NCI-H446 (cell line): ENCODE measurements around the gene KCNJ6.
"Not testable (repeated sequence)": the region's sequence is repeated elsewhere in the genome, so short reads cannot be mapped to it uniquely, and the experiment has no call there.

Experiments
- DNase-seq, 2 experiments: peaks; one replicate each; lab custom pipeline; 2025; lab: John Stamatoyannopoulos, UW

The KCNJ6 gene

DNA sequence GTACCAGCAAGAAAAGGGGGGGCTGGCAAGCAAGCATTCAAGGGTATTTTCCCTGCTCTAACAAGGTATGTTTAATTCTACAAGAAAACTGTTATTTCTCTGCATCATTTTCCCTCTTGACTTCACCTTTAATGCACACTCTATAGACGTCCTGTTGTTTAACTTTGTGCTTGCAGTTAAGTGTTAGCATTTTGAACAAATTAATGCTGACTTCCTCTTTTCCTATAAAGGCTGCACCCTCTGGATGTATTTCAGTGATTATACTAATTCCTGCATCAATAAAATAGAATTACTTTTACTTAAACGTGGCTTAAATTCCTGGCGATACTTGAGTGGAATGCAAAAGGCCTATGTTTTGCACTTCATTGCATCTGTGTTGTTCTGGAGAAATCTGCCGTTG is 183.3 kb downstream of the KCNJ6 start:
- no peak for DNase-seq

DNA sequence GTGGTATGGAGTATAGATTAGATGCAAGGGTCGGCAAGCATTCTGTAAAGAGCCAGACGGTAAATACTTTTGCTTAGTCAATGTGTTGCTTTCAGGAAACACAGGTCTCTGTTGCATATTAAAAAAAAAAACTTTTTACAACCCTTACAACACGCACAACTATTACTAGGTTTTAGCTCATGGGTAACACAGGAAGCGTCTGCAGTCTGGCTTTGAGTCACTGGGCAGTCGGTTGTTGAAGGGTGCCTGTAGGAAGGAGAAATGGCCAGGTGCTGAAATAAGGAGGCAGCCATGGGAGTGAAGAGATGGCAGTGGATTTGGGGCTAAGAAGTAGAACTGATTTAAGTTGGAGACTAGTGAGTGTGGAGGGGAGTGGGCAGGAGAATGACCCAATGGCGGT is 192.1 kb downstream of the KCNJ6 start:
- DNase-seq, result no peak

DNA sequence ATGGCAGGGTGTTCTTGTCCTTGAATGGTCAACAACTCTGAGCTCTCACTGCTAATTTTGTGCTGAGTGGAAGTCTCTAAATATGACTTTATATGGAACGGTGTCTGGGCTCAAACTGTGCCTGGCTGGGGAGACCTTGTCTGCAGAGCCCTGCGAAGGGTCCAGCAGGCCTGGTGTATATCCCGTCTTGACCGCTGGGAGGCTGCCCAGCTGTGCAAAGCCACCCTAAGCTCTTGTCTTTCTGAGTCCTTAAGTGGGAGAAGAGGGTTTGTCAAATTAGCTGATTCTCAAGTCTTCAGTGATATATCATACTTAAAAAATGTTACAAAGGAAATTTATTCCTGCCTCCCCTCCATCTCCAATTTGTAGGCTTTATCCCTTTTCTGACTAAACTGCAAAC is 198.7 kb downstream of the KCNJ6 start:
- DNase-seq, result no peak

DNA sequence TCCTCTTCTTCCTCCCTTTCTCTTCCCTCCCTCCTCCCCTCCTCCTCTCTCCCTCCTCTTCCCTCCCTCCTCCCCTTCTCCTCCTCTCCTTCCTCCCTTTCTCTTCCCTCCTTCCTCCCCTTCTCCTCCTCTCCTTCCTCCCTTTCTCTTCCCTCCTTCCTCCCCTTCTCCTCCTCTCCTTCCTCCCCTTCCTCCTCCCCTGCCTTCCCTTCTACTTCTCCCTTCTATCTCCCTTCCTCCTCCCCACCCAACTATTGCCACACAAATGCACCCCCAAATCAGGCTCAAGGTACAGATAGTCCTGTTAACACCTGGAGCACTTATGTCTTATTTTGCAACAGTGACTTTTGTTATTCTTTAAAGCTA is 203.7 kb downstream of the KCNJ6 start:
- not testable (repeated sequence) for DNase-seq

DNA sequence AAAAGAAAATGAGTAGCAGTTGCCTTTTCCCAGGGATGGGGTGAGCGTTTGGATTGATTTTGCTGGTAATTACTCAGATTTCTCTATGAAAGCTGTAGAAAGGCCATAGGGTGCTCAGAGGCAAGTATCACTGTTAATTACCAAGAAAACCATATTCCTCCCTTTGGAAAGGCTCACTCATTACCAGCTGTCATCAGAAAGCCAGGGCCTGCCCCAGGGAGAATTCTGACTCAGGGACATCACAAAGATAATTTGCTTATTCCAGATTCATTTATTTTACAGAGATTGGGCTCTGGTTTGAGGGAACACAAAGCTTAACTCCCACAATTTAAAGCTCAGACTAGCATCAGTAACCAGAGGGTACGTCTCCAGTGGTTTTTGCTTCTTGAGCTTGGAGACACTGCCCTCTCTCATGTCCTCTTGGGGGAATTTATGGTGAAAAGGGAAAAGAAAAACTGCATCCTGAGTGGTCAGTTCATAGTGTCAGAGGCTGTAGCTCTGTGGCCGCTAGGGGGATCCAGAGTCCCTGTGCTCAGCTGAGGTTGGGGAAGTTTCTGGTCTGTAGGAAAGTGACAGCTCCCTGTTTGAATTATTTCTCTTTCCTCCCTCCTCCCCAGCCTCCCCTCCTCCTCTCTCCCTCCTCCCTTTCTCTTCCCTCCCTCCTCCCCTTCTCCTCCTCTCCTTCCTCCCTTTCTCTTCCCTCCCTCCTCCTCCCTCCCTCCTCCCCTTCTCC is 204.3 kb downstream of the KCNJ6 start:
- peak; percentile 62 to 84 for DNase-seq

DNA sequence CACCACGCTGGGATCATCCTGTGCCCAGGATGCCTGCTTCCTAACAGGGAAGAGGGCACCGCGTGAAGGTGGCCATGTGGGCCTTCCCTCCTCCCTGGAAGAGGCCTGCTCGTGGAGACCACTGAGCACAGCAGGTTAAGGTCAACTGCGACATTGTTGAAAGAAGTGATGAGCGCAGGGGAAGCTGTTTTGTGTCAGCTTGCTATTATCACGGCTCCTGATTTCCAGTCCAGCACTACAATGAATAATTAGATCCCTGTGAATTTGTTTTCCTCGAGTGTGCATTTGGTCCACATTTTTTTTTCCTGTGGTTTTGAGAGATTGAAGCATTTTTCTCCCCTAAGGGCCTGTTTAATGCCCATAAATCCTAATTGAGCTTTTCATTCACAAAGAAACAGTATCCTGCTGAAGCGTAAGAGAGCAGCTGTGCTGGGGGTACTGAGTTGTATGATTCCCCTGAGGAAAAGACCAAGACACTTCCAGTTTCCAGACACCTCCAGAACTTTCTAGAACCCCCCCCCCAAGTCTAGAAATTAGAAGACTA is 204.9 kb downstream of the KCNJ6 start:
- peak in 1 of 2 experiments; percentile 36 for DNase-seq

DNA sequence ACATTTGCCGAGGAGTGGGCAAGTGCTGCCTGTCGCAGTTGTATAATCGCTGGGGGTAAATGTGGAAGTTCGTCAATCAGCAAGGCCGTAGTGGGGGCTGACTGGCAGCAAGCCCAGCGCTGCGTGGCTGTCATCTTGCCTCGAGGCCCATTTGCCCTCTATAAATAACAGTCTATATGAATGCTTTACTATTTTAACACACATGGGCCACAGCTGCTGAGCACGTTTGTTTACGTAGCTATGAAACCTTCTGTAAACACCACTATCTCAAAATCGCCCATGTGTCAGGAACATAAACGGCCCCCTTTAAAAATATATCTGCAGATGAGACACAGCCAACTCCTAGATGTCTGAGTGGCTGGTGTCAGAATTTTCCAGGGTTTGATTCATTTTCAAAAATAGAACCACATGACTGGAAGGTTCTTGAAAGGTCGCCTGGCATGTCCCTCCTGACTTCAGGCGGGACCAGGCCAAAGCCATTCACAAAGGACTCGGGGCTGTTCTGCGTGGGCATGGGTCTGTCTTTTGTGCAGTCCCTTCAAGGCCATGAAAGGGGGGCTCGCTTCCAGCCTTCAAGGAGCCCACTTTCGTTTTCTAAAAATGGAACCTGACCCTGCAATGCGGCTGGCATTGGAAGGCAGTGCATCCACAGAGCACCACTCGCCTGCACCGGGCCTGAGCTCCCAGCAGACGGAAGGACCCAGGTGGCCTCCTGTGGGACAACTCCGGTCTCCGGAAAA is 205.5 kb downstream of the KCNJ6 start:
- no peak for DNase-seq

DNA sequence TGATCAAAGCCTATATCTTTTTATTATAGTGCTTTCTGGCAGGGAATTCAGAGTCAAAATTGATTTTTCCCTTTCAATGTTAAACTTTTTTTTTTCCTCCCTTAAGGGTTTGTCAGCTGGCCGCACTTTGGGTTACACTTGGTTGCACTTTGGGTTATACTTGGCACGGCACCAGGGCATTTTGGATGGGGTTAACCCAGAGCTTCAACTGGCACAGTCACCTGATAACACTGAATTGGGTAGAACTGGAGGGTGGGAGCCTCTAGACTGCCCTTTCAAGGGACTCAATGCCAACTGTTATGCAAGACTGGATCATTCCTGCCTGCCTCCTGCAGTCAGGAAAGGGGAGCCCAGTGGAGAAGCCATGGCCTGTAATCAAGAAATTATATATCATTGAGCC is 211.5 kb downstream of the KCNJ6 start:
- DNase-seq, result peak; percentile 72 to 92

DNA sequence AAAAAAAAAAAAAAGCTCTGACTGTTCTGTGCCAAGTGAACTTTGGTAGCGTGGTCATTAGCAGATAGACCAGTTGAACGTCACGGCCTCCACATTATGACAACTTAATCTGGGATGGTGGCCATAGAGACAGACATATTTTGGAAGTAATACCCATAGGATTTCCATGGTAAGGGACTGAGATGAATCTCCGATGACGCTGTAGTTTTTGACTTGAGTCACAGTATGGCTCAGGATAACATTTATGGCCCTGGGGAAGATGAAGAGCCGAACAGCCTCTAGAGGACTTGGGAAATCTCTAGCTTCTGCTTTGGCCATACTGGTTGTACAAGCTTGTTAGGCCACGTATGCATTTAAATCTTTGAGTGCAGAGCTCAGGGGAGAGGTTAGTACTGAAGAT is 214.0 kb downstream of the KCNJ6 start:
- DNase-seq, result no peak

DNA sequence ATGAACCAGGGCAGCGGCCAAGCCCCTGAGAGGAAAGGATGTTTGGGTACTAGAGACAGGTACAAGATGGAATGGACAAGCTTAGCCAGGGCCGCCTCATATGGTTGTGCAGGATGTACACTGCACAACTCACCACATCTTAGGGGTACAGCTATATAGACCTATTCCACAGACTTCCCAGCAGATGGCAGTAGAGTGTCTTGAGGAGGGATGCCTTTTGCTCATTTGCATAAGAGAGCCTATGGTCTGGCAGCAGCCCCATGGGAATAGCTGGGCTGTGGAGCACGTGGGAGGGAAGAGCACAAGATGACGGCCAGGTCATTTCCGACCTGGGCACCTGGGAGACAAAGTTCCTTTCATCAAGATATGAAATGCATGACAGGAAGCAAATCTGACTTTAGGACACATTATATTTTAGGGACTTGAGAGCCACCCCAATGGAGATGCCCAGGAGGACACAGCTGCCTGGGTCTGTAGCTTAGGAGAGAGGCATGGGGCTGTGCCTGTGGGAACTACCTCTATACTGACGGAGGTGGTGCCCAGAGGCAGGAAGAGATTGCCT is 215.5 kb downstream of the KCNJ6 start:
- peak; percentile 69 to 91 for DNase-seq

DNA sequence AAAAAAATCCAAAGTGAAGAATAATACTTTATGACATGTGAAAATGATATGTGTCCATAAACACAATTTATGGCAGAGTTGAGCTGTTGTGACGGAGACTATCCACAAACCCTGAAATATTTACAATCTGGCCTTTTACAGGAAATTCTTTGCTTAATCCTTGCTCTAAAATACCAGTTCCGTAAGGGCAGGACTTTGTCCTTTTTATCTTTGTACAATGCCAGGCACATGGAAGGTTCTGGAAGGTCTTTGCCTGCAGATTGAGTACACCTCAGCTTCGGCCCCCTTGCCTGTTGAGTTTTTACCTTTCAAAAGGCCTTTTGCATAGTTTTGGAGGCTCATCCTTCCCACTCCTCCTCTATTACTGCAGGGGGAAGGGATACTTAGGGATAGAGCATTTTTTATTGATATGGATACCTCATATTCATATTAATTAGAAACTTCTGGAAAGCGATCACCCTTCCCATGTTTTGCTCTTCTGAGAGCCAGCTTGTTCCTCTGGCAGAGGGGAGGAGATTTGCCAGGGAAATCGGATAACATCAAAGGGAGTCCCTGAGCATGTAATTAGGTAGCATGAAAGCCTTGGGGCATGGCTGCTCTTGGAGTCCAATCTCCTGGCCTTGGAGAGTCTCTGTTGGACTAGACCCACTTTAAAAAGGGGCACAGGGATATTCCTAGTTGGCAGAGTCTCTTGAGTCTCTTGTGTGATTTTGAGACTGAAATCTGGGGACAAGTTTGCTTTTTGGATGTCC is 217.1 kb downstream of the KCNJ6 start:
- no peak for DNase-seq

DNA sequence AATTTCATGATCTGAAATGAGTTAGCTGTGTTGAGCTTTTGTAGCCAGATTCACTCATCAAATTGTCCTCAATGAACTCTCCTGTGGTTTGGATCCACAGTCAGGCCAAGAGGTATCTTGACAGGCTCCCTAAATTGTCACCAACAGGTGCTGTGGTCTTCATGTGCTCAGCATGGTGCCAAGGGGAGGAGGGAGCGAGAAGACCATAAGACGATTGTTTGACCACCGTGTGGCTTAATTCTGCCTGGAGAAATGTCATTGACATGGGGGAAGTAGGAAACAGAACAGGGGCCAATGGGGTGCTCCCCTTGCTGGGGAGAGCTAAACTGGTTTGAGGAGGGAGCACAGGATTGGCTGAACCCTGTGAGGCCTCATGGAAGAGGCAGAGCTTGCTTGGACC is 219.3 kb downstream of the KCNJ6 start:
- no peak for DNase-seq

DNA sequence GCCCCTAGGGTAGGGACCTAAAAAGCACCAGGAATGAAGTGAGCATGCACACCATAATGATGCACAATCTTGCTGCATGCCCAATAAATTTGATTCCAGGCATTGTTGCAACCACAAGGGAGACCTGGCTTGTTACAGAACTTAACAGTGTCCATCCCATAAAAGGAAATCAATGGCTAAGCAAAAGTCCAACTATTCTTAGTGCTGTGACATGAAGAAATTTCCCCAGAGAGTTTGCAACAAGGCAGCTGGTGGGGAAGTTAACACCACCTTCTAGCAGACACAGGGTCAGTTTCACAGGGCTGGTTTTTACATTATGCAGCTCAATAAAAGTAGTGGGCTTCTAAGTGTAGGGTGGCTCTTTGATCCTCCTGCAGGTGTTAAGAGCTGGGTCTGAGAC is 221.1 kb downstream of the KCNJ6 start:
- no peak for DNase-seq

DNA sequence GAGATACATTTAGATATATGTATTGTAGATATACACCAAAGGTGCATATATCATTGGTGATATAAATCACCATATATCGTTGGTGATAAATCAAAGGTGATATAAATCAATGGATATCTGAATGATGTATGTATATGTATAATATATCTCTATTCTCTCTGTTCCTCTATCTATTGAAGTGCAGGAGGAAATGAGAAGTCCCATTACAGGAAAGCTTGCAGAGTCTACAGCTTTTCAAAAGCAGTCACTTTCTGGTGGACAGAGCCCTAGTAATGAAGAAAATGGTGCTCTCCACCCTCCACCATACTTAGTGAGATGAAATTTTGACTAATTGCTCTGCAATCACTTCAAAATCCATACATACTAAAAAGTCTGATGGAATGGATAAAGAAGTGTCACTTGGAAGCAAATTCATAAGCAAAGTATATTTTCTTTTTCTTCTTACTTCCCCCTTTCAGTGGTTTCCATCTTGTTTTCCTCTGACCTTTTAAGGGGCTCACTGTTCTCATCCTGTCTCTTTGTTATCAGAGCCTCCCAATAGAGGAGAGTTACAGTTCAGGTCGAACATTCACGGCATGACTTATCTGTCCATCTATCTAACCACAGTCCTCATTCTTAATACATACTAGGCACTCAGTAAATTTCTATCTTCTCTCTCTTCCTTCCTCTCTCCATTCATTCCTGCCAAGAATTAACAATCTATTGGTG is 227.2 kb downstream of the KCNJ6 start:
- DNase-seq, result no peak

DNA sequence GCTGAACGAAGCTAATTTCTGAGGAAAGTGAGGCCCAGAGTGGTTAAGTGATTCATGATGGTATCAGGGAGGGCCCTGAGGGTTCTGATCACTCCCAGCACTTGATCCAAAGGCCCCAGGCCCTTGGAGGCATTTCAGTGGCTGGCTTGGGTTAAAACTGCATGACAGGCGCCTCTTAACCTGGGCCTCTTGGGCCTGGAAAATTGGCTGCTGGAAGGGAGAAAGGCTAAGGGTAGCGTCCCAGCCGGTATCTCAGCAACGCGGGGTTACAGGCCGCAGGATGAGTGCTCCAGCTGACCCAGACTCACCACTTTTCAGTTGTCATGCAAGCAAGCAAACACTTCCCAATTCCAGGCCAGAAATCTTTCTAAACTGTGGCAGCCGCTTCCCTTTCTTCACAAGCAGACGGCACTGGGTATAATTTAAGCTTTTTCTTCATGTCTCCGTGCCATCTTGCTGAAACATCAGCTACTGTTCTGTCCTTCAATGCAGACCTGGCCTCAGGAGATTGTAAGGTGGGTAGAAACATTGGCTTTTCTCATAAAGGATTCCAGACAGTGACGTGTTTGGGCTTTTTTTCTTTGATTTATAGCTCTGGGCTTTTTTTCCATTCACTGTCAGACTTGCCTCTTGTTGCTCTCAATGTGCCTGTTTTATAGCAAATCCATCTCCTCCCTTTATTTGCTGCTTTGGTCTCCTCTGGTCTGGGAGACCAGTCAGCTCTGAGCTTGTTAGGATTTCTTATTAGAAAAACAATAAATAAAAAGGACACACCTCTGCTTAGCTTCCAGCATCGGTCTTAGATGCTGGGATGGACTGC is 229.1 kb downstream of the KCNJ6 start:
- no peak for DNase-seq

DNA sequence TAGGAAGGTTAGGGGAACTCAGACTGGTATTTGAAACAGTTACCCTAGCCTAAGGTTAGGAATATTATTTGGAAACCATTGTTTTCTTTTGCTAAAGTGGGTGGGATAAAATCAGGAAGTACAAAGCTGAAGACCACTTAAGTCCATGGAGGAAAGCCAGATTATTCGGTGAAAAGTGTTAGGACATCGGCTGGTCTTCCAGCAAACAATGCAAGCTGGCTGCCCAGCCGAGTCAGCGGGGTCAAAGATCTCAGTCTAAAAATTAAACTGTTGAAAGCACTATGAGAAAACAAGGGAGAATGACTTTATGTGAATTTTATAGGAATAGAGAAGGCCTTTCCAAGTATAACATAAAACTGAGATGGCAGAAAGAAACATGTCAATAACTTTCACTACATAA is 231.7 kb downstream of the KCNJ6 start:
- no peak for DNase-seq

DNA sequence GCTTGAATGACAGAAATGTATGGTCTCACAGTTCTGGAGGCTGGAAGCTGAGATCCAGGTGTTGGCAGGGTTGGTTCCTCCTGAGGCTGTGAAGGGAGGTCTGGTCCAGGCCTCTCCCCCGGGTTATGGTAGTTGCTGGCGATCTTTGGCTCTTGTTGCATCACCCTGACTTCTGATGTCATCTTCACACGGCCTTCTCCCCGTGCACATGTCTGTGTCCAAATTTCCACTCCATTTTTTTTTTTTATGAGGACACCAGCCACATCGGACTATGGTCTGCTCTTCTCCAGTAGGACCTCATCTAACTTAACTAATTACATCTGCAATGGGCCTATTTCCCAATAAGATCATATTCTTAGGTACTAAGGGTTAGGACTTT is 232.2 kb downstream of the KCNJ6 start:
- no peak for DNase-seq

DNA sequence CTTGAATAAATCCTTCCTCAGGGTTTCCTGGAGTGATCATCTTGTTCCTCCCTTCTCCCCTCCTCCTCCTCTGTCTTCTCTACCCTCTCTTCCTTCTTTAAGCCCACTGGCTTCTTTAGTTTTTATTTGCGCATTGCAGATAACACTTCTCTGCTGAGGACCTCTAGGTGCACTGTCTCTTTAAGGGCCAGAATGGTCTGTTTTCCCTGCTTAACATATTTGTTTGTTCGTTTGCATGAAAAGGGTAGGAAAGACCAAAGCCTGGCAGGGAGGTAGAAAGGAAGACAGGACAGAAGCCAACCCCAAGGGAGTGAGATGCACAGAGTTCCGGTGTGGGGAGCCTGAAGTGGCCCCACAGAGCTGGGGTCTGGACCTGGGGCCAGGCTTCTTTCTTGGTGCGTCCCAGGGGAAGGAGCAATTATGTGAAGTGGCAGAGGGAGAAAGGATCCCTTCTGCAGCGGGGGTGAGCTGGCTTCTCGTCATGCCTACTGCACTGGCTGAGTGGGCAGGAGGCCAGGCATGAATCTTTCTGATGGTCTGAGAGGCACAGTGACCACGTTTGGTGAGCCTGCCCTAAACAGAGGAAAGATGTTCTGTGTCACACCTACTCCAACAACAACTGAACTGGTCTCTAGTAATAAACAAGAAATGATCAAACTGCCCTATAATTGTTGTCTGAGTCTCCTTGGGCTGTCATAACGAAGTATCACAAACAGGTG is 232.7 kb downstream of the KCNJ6 start:
- no peak for DNase-seq

DNA sequence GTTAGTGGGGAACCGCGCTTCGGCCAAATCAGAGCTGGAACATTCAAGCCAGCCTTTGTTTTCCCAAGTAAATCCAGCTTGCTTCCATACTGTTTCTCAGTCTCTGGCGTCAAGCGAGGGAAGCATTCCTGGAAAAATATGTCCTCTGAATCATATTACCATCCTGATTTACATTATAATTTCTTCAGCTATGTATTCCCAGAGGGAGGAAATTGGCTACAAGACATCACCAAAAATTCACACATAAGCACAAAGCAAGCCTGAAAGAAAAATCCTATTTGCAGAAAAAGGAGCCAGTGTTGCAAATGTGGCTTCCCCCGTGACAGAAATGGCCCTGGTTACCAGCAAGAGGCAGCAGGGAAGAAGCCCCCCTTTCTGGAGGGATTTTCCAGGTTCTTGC is 233.3 kb downstream of the KCNJ6 start:
- no peak for DNase-seq

DNA sequence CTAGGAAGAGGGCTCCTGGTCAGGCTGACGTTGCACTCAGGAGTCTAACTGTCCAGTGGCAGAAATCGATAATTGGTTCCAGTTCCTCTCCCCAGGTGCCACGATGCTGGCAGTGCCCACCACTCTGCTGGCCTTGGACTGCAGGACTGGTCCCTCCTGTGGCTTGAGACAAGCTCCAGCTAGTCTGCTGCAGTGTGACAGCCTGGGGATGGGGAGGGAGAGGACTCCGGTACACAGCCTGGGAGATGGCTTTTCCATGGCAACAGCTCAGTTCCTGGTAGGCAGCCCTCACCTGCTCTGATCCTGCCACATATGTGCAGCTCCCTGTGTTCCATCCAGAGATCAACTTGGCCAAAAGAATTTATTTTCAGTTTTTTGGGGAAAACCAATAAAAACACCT is 239.3 kb downstream of the KCNJ6 start:
- DNase-seq, result no peak
